ENCODE measurements around the gene PALS2.

PALS2 gene

GRCh38 chr7:24617957-24618616 lies 44.8 kb downstream of the PALS2 start:
- H3K4me3 ChIP-seq (replicated peaks; ENCODE audit: low read depth, low read length): no peak overlapping the region
- no peak for TF ChIP-seq CTCF (IDR thresholded peaks at IDR 0.05; ENCODE audit: low read depth, low read length, missing control alignments)
- DNase-seq (ENCODE audit: extremely low read depth, low read depth): no peak

GRCh38 chr7:24619978-24620377 lies 46.7 kb downstream of the PALS2 start:
- no peak for TF ChIP-seq CTCF (IDR thresholded peaks at IDR 0.05; ENCODE audit: low read depth, low read length, missing control alignments)
- no peak overlapping the region for H3K4me3 ChIP-seq (replicated peaks; ENCODE audit: low read depth, low read length)
- no peak for DNase-seq (ENCODE audit: extremely low read depth, low read depth)

GRCh38 chr7:24622646-24623182 lies 49.5 kb downstream of the PALS2 start:
- no peak overlapping the region for H3K4me3 ChIP-seq (replicated peaks; ENCODE audit: low read depth, low read length)
- no peak for DNase-seq (ENCODE audit: extremely low read depth, low read depth)
- no peak for TF ChIP-seq CTCF (IDR thresholded peaks at IDR 0.05; ENCODE audit: low read depth, low read length, missing control alignments)

All from HFF-Myc (cell line).